ENCODE data around the gene UBAP1L. TPM values are rescaled to one million over a fixed set of nuclear protein-coding genes. Genes with fewer than 3 reads are reported as not detected.
A peak's percentile ranks its signal among the peaks of the same experiment; 100 is the strongest.

Gene UBAP1L
- total and polyA plus RNA-seq, 2 of the 4 experiments (the other 2 are of a cell fraction) = 0.36 to 1.1 TPM

GRCh38 chr15:65069779-65070546, 45.0 kb downstream of the UBAP1L start:
- Histone ChIP-seq H2BK15ac (ENCODE audit: low read depth, low read length) (peak overlapping the region; percentile 75; the same call in 1 of the 3 replicates), H4K91ac (ENCODE audit: insufficient read depth, low read depth, low read length) (peak overlapping the region; percentile 73), H3K9ac (ENCODE audit: low read depth, low read length) (no peak overlapping the region), H2BK120ac (ENCODE audit: low read depth, low read length) (peak overlapping the region; percentile 82), H3K4ac (ENCODE audit: low read depth, low read length) (peak overlapping the region; percentile 78), H3K4me2 (ENCODE audit: low read depth, low read length) (no peak overlapping the region), H3K27me3 (ENCODE audit: control insufficient read depth, insufficient read depth, low read length) (peaks cover 16% of the 10 kb centered on the region), H3K79me1 (ENCODE audit: low read depth in 1 of 2, low read length in 2 of 2) (no peaks in the 10 kb centered on the region), H3K4me3 (ENCODE audit: insufficient read depth, low read depth, low read length) (no peak overlapping the region), H3K56ac (ENCODE audit: extremely low read depth, insufficient read depth, low read length) (no peak overlapping the region), H2AK5ac (ENCODE audit: low read depth, low read length) (peak overlapping the region; percentile 85), H2BK5ac (ENCODE audit: low read depth, low read length, poor library complexity, severe bottlenecking) (peak overlapping the region; percentile 79), H3K9me3 (ENCODE audit: control insufficient read depth, insufficient read depth, low read length) (no peaks in the 10 kb centered on the region), H4K5ac (ENCODE audit: low read depth, low read length) (peak overlapping the region; percentile 51), H2BK20ac (ENCODE audit: low read depth, low read length) (peak overlapping the region; percentile 84), H3K27ac (ENCODE audit: insufficient read depth, low read length) (peak overlapping the region; percentile 82; the same call in 1 of the 2 replicates), H3K4me1 (ENCODE audit: control insufficient read depth, insufficient read depth, low read length) (peaks cover 42% of the 10 kb centered on the region), H4K8ac (ENCODE audit: low read depth in 2 of 2, low read length in 2 of 2) (peak overlapping the region in 1 of 2 experiments; percentile 65; a peak in 1 of 4 replicates), H3K14ac (replicated peaks; ENCODE audit: low read depth, low read length) (peak overlapping the region; percentile 69), H3K23ac (ENCODE audit: low read depth, low read length) (peak overlapping the region; percentile 59), H4K20me1 (ENCODE audit: insufficient read depth, low read length) (peaks cover 9% of the 10 kb centered on the region), H3K36me3 (ENCODE audit: control insufficient read depth, insufficient read depth, low read length) (no peaks in the 10 kb centered on the region), H2AFZ (replicated peaks; ENCODE audit: low read length, poor library complexity) (no peak overlapping the region), H3K18ac (ENCODE audit: low read depth, low read length) (peak overlapping the region; percentile 61), H2AK9ac (replicated peaks; ENCODE audit: low read depth, low read length, poor library complexity) (no peak overlapping the region), H3K9me1 (ENCODE audit: insufficient read depth, low read length) (peaks cover 37% of the 10 kb centered on the region)
- no CpG with 5 or more reads among the region's 5 CpGs for WGBS, 2 experiments (ENCODE audit: extremely low coverage in 2 of 2, insufficient read length in 1 of 2)
- in situ Hi-C loops (cut with MboI; ENCODE audit: low sequenced_read_pairs) = no loop called here
- intact Hi-C loops (cut with micrococcal nuclease) = no loop called here
- POLR2A ChIA-PET (ENCODE audit: unreplicated experiment) = interaction anchor here (0.5 kb wide), 1 partner anchor 269 kb away, joined by 3 read pairs; no protein-coding TSS in a partner anchor
- no peak for TF ChIP-seq RFX5 (IDR thresholded peaks at IDR 0.05; ENCODE audit: low read depth, low read length)
- no peak for TF ChIP-seq MXI1 (IDR thresholded peaks at IDR 0.05; ENCODE audit: borderline replicate concordance, low read depth, low read length)
- TF ChIP-seq USF2 (IDR thresholded peaks at IDR 0.05; ENCODE audit: low read depth, low read length) = no peak
- TF ChIP-seq CHD1 (IDR thresholded peaks at IDR 0.05; ENCODE audit: low read depth, low read length) = no peak
- TF ChIP-seq MAZ (IDR thresholded peaks at IDR 0.05; ENCODE audit: borderline replicate concordance, low read depth, low read length) = no peak
- TF ChIP-seq FOS (IDR thresholded peaks at IDR 0.05; ENCODE audit: low read depth, low read length) = no peak
- BruUV-seq (replicated peaks) = no TSS peak
- CTCF ChIA-PET = interaction anchor here (1.2 to 2.2 kb wide), 4 partner anchors 13 to 36 kb away, joined by 4 to 8 read pairs (median 6); no protein-coding TSS in a partner anchor
- dilution Hi-C loops (cut with HindIII; ENCODE audit: low sequenced_read_pairs, unreplicated experiment) = no loop called here
- no peak for DNase-seq
- ATAC-seq (ENCODE audit: low read depth) = no peak
